Measurements from ENCODE around the gene MICB. TPM values are rescaled to one million over a fixed set of nuclear protein-coding genes. Genes with fewer than 3 reads are reported as not detected.

MICB gene
- total RNA-seq, 1 experiment from 2014 or later = 21.7 TPM

GRCh38 chr6:31528307-31528777 is 30.4 kb downstream of the MICB start:
- H3K79me2 ChIP-seq (ENCODE audit: insufficient read depth, low read length) = peaks cover 9% of the 10 kb centered on the region; the same call in 1 of the 2 replicates
- H3K9me2 ChIP-seq (ENCODE audit: insufficient read depth) = no peaks in the 10 kb centered on the region
- TF ChIP-seq REST (IDR thresholded peaks at IDR 0.05; ENCODE audit: low read depth) = no peak
- TF ChIP-seq FOSL1 (IDR thresholded peaks at IDR 0.05; ENCODE audit: low read depth) = no peak
- TF ChIP-seq SRF (IDR thresholded peaks at IDR 0.05; ENCODE audit: low read depth) = no peak
- no peak for TF ChIP-seq CEBPB (IDR thresholded peaks at IDR 0.05; ENCODE audit: low read depth)
- intact Hi-C loops (cut with micrococcal nuclease) = no loop called here
- ChIA-PET RAD21 (ENCODE audit: low non-redundant PET in 1 of 2, low total read pairs in 2 of 2, uncharacterized antibody in 2 of 2, unreplicated experiment in 2 of 2) (interaction anchor here in 1 of 2 experiments (0.6 kb wide), 1 partner anchor 168 kb away, joined by 6 read pairs; no protein-coding TSS in a partner anchor), CTCF (interaction anchor here (0.7 kb wide), 1 partner anchor 162 kb away, joined by 3 read pairs; no protein-coding TSS in a partner anchor), POLR2A (interaction anchor here (0.7 to 2.5 kb wide), 6 partner anchors 13 to 1106 kb away, joined by 3 to 10 read pairs (median 4); partner anchors contain the start of genes DDX39B and MICB)
- no TSS peak for BruUV-seq (replicated peaks)
- peaks cover 11% of the 10 kb centered on the region; the same call in 1 of the 2 replicates for H4K20me1 ChIP-seq (ENCODE audit: insufficient read depth)
- H3K4me1 ChIP-seq (ENCODE audit: control insufficient read depth in 1 of 2, insufficient read depth in 2 of 2, low read length in 2 of 2) = no peaks in the 10 kb centered on the region; a peak in 1 of 4 replicates
- H3K36me3 ChIP-seq (ENCODE audit: control insufficient read depth in 1 of 2, insufficient read depth in 2 of 2, low read length in 2 of 2) = peaks cover 26 to 29% of the 10 kb centered on the region in 2 experiments; a peak in 3 of 4 replicates
- H3K4me3 ChIP-seq (replicated peaks in 1 of 2; ENCODE audit: low read depth in 1 of 2, low read length in 2 of 2) = no peak overlapping the region
- ATAC-seq (peak; percentile 27; the same call in 1 of the 2 replicates), DNase-seq (ENCODE audit: low read depth, low spot score) (no peak)
- no peak overlapping the region for H3K4me2 ChIP-seq (ENCODE audit: low read length)
- no peaks in the 10 kb centered on the region for H3K9me3 ChIP-seq (ENCODE audit: control insufficient read depth in 1 of 2, insufficient read depth in 1 of 2, low read depth in 1 of 2, low read length in 2 of 2)
- no peak overlapping the region for H2AFZ ChIP-seq (ENCODE audit: low read depth, low read length, poor library complexity, severe bottlenecking)
- H3K9ac ChIP-seq (ENCODE audit: low read length) = no peak overlapping the region
- no peak overlapping the region for H3K27ac ChIP-seq (ENCODE audit: low read depth, low read length)
- H3K27me3 ChIP-seq (ENCODE audit: insufficient read depth, low read length) = no peaks in the 10 kb centered on the region

Measured in HCT116 (cell line).